CD14-positive monocyte (primary cell): ENCODE measurements around the gene DCC. TPM values are rescaled to one million over a fixed set of nuclear protein-coding genes. Genes with fewer than 3 reads are reported as not detected.

Source experiments
- DNase-seq, 3 donors: peaks; one replicate each; pipeline ENCODE4 v3.0.0-alpha.2; 2011 to 2022
- H2AFZ ChIP-seq: 2 replicates; pipeline ENCODE4 v1.6.0; 2012; ENCODE audit warnings: mild to moderate bottlenecking, low read depth, low read length, inconsistent platforms; ENCODE audit not compliant: insufficient read depth, poor library complexity, severe bottlenecking
- H3K27ac ChIP-seq, 2 donors: 1 replicate in 1 of 2; 2 replicates in 1 of 2; pipeline ENCODE4 v1.5.1; 2012 to 2013; ENCODE audit warnings: low read length in 2 of 2, control low read depth in 1 of 2, inconsistent platforms in 1 of 2, low read depth in 1 of 2, mild to moderate bottlenecking in 1 of 2
- H3K27me3 ChIP-seq, 2 donors: one replicate each; pipeline versions ENCODE4 v1.6.0 to v1.6.1; 2011 to 2013; ENCODE audit warnings: low read length in 2 of 2; ENCODE audit not compliant: control insufficient read depth in 2 of 2, insufficient read depth in 2 of 2
- H3K36me3 ChIP-seq, 2 donors: replicated peaks in 1 of 2; 1 replicate in 1 of 2; 2 replicates in 1 of 2; pipeline versions ENCODE4 v1.5.1 to v1.6.1; 2012 to 2013; ENCODE audit warnings: low read length in 2 of 2, control low read depth in 1 of 2, inconsistent platforms in 1 of 2, mild to moderate bottlenecking in 1 of 2; ENCODE audit not compliant: insufficient read depth in 2 of 2, control insufficient read depth in 1 of 2
- H3K4me1 ChIP-seq, 2 donors: 1 replicate in 1 of 2; 2 replicates in 1 of 2; pipeline versions ENCODE4 v1.5.1 to v1.6.1; 2012 to 2013; ENCODE audit warnings: low read length in 2 of 2, control low read depth in 1 of 2, inconsistent platforms in 1 of 2, mild to moderate bottlenecking in 1 of 2, moderate library complexity in 1 of 2; ENCODE audit not compliant: insufficient read depth in 2 of 2, control insufficient read depth in 1 of 2
- H3K4me2 ChIP-seq: replicated peaks from 2 replicates; pipeline ENCODE3; 2012; ENCODE audit warnings: low read length, moderate library complexity, mild to moderate bottlenecking; ENCODE audit not compliant: poor library complexity, severe bottlenecking; ENCODE audit errors: extremely low read depth
- H3K4me3 ChIP-seq, 3 experiments: fragments of 200-600 bp in 1 of 3; sonication (generic) in 1 of 3; replicated peaks in 1 of 3; 1 replicate in 2 of 3; 2 replicates in 1 of 3; pipeline ENCODE4 v1.5.1; 2011 to 2013; ENCODE audit warnings: low read length in 3 of 3, mild to moderate bottlenecking in 3 of 3, control low read depth in 2 of 3, low read depth in 2 of 3, inconsistent platforms in 1 of 3, moderate library complexity in 1 of 3
- H3K79me2 ChIP-seq: 2 replicates; pipeline ENCODE4 v1.6.0; 2012; ENCODE audit warnings: mild to moderate bottlenecking, control low read depth, inconsistent platforms, low read length, moderate library complexity; ENCODE audit not compliant: insufficient read depth
- H3K9ac ChIP-seq: 2 replicates; pipeline ENCODE4 v1.6.0; 2017; ENCODE audit warnings: low read length, mild to moderate bottlenecking; ENCODE audit not compliant: insufficient read depth, poor library complexity, severe bottlenecking
- H3K9me3 ChIP-seq, 2 donors: replicated peaks in 1 of 2; 1 replicate in 1 of 2; 2 replicates in 1 of 2; pipeline versions ENCODE4 v1.5.1 to v1.6.1; 2012 to 2013; ENCODE audit warnings: low read length in 2 of 2, control low read depth in 1 of 2; ENCODE audit not compliant: control insufficient read depth in 1 of 2, insufficient read depth in 1 of 2
- H4K20me1 ChIP-seq: 2 replicates; pipeline ENCODE4 v1.6.0; 2012; ENCODE audit warnings: mild to moderate bottlenecking, low read length, control low read depth, moderate library complexity; ENCODE audit not compliant: insufficient read depth
- H3K27ac Mint-ChIP-seq, 7 donors: one replicate each; pipeline ENCODE4 v1.8.0; 2020; ENCODE audit warnings: mild to moderate bottlenecking in 7 of 7, mixed read lengths in 7 of 7, moderate library complexity in 6 of 7, inconsistent platforms in 2 of 7
- H3K27me3 Mint-ChIP-seq, 3 donors: one replicate each; pipeline ENCODE4 v1.8.0; 2021 to 2022; ENCODE audit warnings: low read depth in 3 of 3, mild to moderate bottlenecking in 3 of 3, mixed read lengths in 3 of 3, moderate library complexity in 3 of 3, inconsistent platforms in 1 of 3
- H3K36me3 Mint-ChIP-seq, 2 donors: one replicate each; pipeline ENCODE4 v1.8.0; 2020; ENCODE audit warnings: mixed read lengths in 2 of 2, inconsistent platforms in 1 of 2, mild to moderate bottlenecking in 1 of 2
- H3K4me1 Mint-ChIP-seq: one replicate; pipeline ENCODE4 v1.8.0; 2020; ENCODE audit warnings: mild to moderate bottlenecking, mixed read lengths
- H3K4me3 Mint-ChIP-seq, 2 donors: one replicate each; pipeline ENCODE4 v1.8.0; 2020; ENCODE audit warnings: mild to moderate bottlenecking in 2 of 2, mixed read lengths in 2 of 2, moderate library complexity in 1 of 2
- H3K9me3 Mint-ChIP-seq, 7 donors: one replicate each; pipeline ENCODE4 v1.8.0; 2020 to 2022; ENCODE audit warnings: mixed read lengths in 7 of 7, mild to moderate bottlenecking in 6 of 7, moderate library complexity in 6 of 7, inconsistent platforms in 2 of 7
- CTCF ChIP-seq: fragments of 200-600 bp; IDR thresholded peaks from one replicate; pipeline ENCODE4 v1.8.0; 2022; ENCODE audit warnings: antibody characterized with exemption, mild to moderate bottlenecking
- WGBS: methylation state at CpG from one replicate; pipeline ENCODE4 v1.1.5; 2013; ENCODE audit warnings: missing lambda C conversion rate; ENCODE audit not compliant: insufficient coverage; 5-methylcytosine and 5-hydroxymethylcytosine counted together
- intact Hi-C, 2 donors: fragments of 100-400 bp; cut with micrococcal nuclease; formaldehyde crosslinking; loops; one replicate each; pipeline versions ENCODE4 v1.15.0 to v1.15.1; 2023
- polyA plus RNA-seq, 3 donors: library from polyadenylated mRNA; depleted of rRNA in 1 of 3; unstranded in 2 of 3; stranded (reverse) in 1 of 3; fragments of 300-500 nt in 2 of 3; fragments of >200 nt in 1 of 3; fragmentation: Illumina TruSeq in 2 of 3; gene quantifications; 1 replicate in 2 of 3; 2 replicates in 1 of 3; pipeline ENCODE4 v1.2.3, GENCODE V29; 2012 to 2021

Gene DCC
- polyA plus RNA-seq, 3 donors, result not detected

DNA sequence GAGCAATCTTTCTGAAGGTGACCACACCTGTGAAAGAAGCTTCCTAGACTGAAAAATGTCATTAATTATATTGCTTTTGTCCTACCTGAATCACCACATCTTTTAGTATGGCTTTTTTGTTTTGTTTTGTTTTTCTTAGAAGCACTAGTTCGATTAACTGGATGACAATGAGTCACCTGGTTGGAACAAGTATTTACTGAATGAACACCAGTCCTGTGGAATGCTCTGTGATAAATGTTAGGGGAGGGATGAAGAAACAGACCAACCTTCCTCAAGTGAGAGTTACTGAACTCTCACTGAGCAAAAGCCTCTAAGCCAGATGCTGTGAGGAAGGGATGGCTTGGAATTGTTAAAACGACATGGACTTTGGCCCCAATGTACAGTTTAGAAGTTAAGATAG, 26.8 kb upstream of the DCC start:
- Mint-ChIP-seq H3K9me3 (peaks cover 0 to 4% (median 0%) of the 10 kb centered on the region in 7 donors), H3K4me1 (no peaks in the 10 kb centered on the region), H3K4me3 (no peak overlapping the region), H3K27ac (no peak overlapping the region), H3K27me3 (peaks cover 0 to 2% (median 2%) of the 10 kb centered on the region in 3 donors), H3K36me3 (no peaks in the 10 kb centered on the region)
- WGBS, result no CpG with 5 or more reads among the region's 2 CpGs
- H3K27ac ChIP-seq, result no peak overlapping the region
- H3K9me3 ChIP-seq, result no peaks in the 10 kb centered on the region
- H4K20me1 ChIP-seq, result no peaks in the 10 kb centered on the region
- no peak overlapping the region for H3K9ac ChIP-seq
- intact Hi-C loops, result no loop called here
- H3K79me2 ChIP-seq, result no peaks in the 10 kb centered on the region
- H3K27me3 ChIP-seq, result no peaks in the 10 kb centered on the region
- no peak overlapping the region for H2AFZ ChIP-seq
- no peaks in the 10 kb centered on the region for H3K4me1 ChIP-seq
- no peak for DNase-seq
- no peak overlapping the region for H3K4me3 ChIP-seq
- TF ChIP-seq CTCF, result no peak
- no peaks in the 10 kb centered on the region for H3K36me3 ChIP-seq
- no peak overlapping the region for H3K4me2 ChIP-seq

GRCh38 chr18:52319424-52319983, 20.5 kb upstream of the DCC start:
- Histone ChIP-seq H3K27me3 (no peaks in the 10 kb centered on the region), H3K4me3 (no peak overlapping the region), H3K9ac (no peak overlapping the region), H4K20me1 (no peaks in the 10 kb centered on the region), H3K36me3 (no peaks in the 10 kb centered on the region), H3K9me3 (no peaks in the 10 kb centered on the region), H3K4me2 (no peak overlapping the region), H3K27ac (no peak overlapping the region), H3K4me1 (no peaks in the 10 kb centered on the region), H2AFZ (no peak overlapping the region), H3K79me2 (no peaks in the 10 kb centered on the region)
- intact Hi-C loops, result no loop called here
- DNase-seq, result no peak
- peaks cover 0 to 7% (median 2%) of the 10 kb centered on the region in 7 donors for H3K9me3 Mint-ChIP-seq
- no peaks in the 10 kb centered on the region for H3K27me3 Mint-ChIP-seq
- no peak overlapping the region for H3K27ac Mint-ChIP-seq
- no peak overlapping the region for H3K4me3 Mint-ChIP-seq
- H3K36me3 Mint-ChIP-seq, result no peaks in the 10 kb centered on the region
- WGBS, result 88% methylated on average over 4 of the region's 6 CpGs
- no peak for TF ChIP-seq CTCF
- H3K4me1 Mint-ChIP-seq, result no peaks in the 10 kb centered on the region
